Coronary artery (tissue), 2 donors: ENCODE data around the gene PDRG1.

Experiments used
- DNase-seq: peaks from one replicate; pipeline ENCODE4 v3.0.0-alpha.2; 2017; ENCODE audit warnings: low spot score
- H3K27ac ChIP-seq, 2 donors: fragments of 200-600 bp; sonication (generic); one replicate each; pipeline ENCODE4 v1.5.1; 2016 to 2019
- H3K4me3 ChIP-seq: fragments of 200-600 bp; sonication (generic); 2 replicates; pipeline ENCODE4 v1.5.1; 2016; ENCODE audit warnings: mild to moderate bottlenecking, moderate library complexity
- TF ChIP-seq, protein P1 (sequence below): fragments of 200-600 bp; sonication (generic); IDR thresholded peaks from one replicate; pipeline ENCODE4 v1.5.1; 2019; ENCODE audit warnings: antibody characterized with exemption

PDRG1 gene

DNA sequence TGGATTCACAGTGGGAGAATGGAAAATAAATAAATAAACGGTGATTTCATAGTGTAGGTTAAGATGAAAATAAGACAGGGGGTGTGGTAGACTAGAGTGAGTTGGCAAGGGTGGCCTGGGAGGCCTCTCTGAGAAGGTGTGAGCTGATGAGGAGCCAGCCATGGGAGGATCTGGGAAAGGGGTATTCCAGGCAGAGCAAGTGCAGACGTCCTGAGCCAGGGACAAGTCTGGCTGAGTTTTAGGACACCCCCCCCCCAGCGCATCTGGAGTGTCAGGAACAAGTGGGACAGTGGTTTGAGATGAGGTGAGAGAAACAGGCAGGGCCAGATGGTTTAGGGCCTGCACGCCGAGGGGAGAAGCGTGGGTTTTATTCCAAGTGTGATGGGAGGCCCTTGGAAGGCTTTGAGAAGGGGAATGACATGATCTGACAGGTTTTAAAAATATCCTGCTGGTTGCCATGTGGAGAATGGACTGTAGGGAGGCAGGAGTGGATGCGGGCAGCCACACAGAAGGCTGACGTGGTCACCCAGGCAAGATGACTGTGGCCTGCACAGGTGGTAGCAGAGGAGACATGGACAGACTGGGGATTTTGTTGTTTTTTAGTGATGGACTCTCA, 37.3 kb upstream of the PDRG1 start:
- no peak overlapping the region for H3K27ac ChIP-seq

DNA sequence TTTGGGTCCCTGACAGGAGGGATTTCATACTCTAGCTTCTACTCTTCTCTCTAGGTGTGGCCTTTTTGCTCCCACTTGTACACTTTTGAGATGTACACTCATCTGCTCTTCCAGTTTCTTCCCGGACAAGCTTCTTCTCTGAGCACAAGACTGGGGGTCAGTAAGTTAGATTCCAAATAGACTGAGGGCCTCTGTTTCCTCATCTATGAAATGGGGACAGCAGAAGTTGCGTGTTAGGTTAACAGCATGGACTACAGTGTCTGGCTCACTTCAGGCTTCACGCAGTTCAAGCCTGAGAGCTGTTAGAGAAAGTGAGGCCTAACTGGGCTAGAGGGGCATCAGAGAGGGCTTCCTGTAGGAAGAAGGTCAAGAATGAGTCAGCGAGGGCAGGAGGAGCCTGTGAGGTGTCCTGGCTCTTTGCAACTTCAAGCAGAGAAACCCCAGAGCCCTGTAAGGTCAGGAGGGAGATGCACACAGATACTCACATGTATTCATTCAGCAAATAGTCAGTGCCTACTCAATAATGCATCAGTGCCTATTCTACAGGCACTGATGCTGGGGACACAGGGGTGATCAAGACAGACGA, 36.7 kb upstream of the PDRG1 start:
- Histone ChIP-seq H3K27ac (no peak overlapping the region), H3K4me3 (no peak overlapping the region)
- TF ChIP-seq, protein P1, sequence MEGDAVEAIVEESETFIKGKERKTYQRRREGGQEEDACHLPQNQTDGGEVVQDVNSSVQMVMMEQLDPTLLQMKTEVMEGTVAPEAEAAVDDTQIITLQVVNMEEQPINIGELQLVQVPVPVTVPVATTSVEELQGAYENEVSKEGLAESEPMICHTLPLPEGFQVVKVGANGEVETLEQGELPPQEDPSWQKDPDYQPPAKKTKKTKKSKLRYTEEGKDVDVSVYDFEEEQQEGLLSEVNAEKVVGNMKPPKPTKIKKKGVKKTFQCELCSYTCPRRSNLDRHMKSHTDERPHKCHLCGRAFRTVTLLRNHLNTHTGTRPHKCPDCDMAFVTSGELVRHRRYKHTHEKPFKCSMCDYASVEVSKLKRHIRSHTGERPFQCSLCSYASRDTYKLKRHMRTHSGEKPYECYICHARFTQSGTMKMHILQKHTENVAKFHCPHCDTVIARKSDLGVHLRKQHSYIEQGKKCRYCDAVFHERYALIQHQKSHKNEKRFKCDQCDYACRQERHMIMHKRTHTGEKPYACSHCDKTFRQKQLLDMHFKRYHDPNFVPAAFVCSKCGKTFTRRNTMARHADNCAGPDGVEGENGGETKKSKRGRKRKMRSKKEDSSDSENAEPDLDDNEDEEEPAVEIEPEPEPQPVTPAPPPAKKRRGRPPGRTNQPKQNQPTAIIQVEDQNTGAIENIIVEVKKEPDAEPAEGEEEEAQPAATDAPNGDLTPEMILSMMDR = no peak
- DNase-seq = no peak

More for the DNA sequence above, 37.3 kb upstream of the PDRG1 start:
- no peak for DNase-seq
- TF ChIP-seq, protein P1 = no peak
- no peak overlapping the region for H3K4me3 ChIP-seq

GRCh38 chr20:31987744-31988143, 35.9 kb upstream of the PDRG1 start:
- DNase-seq = no peak
- TF ChIP-seq, protein P1 = no peak
- H3K27ac ChIP-seq = no peak overlapping the region

DNA sequence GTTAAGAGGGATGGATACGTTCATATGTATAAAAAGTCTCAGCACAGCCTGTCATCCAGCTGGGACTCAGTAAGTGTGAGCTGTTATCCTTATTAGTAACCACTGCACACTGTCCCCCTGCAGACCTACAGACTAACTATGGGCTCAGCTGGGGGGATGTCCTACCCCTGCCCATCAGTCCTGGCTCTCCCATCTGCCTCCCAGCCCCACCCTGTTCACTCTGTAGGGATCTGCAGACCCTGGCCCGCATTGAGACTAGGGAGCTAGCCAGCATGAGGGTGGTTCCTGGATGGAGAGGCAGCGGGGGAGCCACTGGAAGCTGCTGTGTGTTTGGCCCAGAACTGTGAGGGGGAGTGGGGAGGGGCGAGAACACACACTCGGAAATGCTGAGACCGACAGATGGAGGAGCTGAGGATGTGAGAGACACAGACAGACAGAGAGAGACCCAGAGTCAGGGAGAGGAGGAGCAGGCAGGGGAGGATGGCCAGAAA, 33.2 kb upstream of the PDRG1 start:
- DNase-seq = no peak
- H3K27ac ChIP-seq = no peak overlapping the region
- TF ChIP-seq, protein P1 = no peak
- H3K4me3 ChIP-seq = no peak overlapping the region

More at GRCh38 chr20:31987744-31988143, 35.9 kb upstream of the PDRG1 start:
- no peak overlapping the region for H3K4me3 ChIP-seq

- Histone ChIP-seq H3K27ac (no peak overlapping the region), H3K4me3 (no peak overlapping the region)
- TF ChIP-seq, protein P1 = no peak
- DNase-seq = no peak
These were observed 29.9 kb upstream of the PDRG1 start for GRCh38 chr20:31981784-31982183.

GRCh38 chr20:31979713-31980426, 28.0 kb upstream of the PDRG1 start:
- no peak overlapping the region for H3K4me3 ChIP-seq
- no peak for DNase-seq
- H3K27ac ChIP-seq = no peak overlapping the region
- TF ChIP-seq, protein P1 = no peak
